Endothelial cell of umbilical vein (primary cell): ENCODE measurements around the gene HOXB2. TPM values are rescaled to one million over a fixed set of nuclear protein-coding genes. Genes with fewer than 3 reads are reported as not detected.

Source experiments
- BruUV-seq: library from RNA; stranded (reverse); fragments of 400-500 nt; replicated peaks from 2 replicates; lab custom pipeline; 2021; lab: Mats Ljungman, UMichigan
- CTCF ChIA-PET: fragments of 300-600, 350-600 bp; sonication (Branson Sonifier 250); formaldehyde crosslinking; loops from one replicate; lab custom pipeline; 2021; ENCODE audit warnings: antibody characterized with exemption, inconsistent platforms; lab: Charles Lee
- POLR2A ChIA-PET: fragments of 300-600, 350-600 bp; sonication (Branson Sonifier 250); formaldehyde crosslinking; loops from one replicate; lab custom pipeline; 2021; ENCODE audit warnings: antibody characterized with exemption, inconsistent platforms; lab: Charles Lee
- DNase-seq: peaks from one replicate; pipeline ENCODE4 v3.0.0-alpha.2; 2011; ENCODE audit warnings: low read depth, low spot score
- FAIRE-seq: peaks from 2 replicates; lab custom pipeline; 2011; peaks lifted over from hg19 to GRCh38; lab: Jason Lieb, UNC
- H2AFZ ChIP-seq: 2 replicates; pipeline ENCODE4 v1.6.0; 2012; ENCODE audit warnings: low read depth, low read length, control low read depth, inconsistent platforms
- H3K27ac ChIP-seq: 2 replicates; pipeline ENCODE4 v1.5.1; 2011; ENCODE audit warnings: low read depth, mild to moderate bottlenecking, control low read depth, low read length, moderate library complexity; ENCODE audit not compliant: insufficient read depth
- H3K27me3 ChIP-seq, 2 experiments: 2 replicates each; pipeline versions ENCODE4 v1.6.0 to v1.6.1; 2011; ENCODE audit warnings: low read length in 2 of 2, mixed read lengths in 1 of 2; ENCODE audit not compliant: control insufficient read depth in 2 of 2, insufficient read depth in 2 of 2
- H3K36me3 ChIP-seq, 2 experiments: 2 replicates in 1 of 2; 3 replicates in 1 of 2; pipeline ENCODE4 v1.5.1; 2011; ENCODE audit warnings: low read length in 2 of 2, mild to moderate bottlenecking in 1 of 2, moderate library complexity in 1 of 2; ENCODE audit not compliant: control insufficient read depth in 2 of 2, insufficient read depth in 2 of 2; ENCODE audit errors: extremely low read depth in 1 of 2
- H3K4me1 ChIP-seq: 3 replicates; pipeline ENCODE4 v1.5.1; 2011; ENCODE audit warnings: mild to moderate bottlenecking, low read length; ENCODE audit not compliant: control insufficient read depth, insufficient read depth; ENCODE audit errors: extremely low read depth
- H3K4me2 ChIP-seq: 2 replicates; pipeline ENCODE4 v1.6.1; 2011; ENCODE audit warnings: low read length, control low read depth, mixed read lengths; ENCODE audit not compliant: insufficient read depth
- H3K4me3 ChIP-seq, 3 experiments: fragments of 200-600 bp in 1 of 3; sonication (generic), shearing (Covaris generic) in 1 of 3; replicated peaks in 1 of 3; 2 replicates each; pipeline ENCODE4 v1.5.1; 2011 to 2016; ENCODE audit warnings: control low read depth in 3 of 3, low read length in 3 of 3, mild to moderate bottlenecking in 2 of 3, inconsistent platforms in 1 of 3, low read depth in 1 of 3, moderate library complexity in 1 of 3; ENCODE audit not compliant: insufficient read depth in 1 of 3
- H3K79me2 ChIP-seq: 2 replicates; pipeline ENCODE4 v1.6.0; 2012; ENCODE audit warnings: low read length, inconsistent platforms; ENCODE audit not compliant: control insufficient read depth, insufficient read depth
- H3K9ac ChIP-seq: replicated peaks from 2 replicates; pipeline ENCODE3; 2011; ENCODE audit warnings: low read length, control low read depth; ENCODE audit not compliant: insufficient read depth; ENCODE audit errors: extremely low read depth
- H3K9me1 ChIP-seq: replicated peaks from 3 replicates; pipeline ENCODE4 v1.6.0; 2011; ENCODE audit warnings: mild to moderate bottlenecking, low read length; ENCODE audit not compliant: control insufficient read depth, insufficient read depth; ENCODE audit errors: extremely low read depth
- H3K9me3 ChIP-seq: replicated peaks from 2 replicates; pipeline ENCODE4 v1.5.1; 2012; ENCODE audit warnings: low read length, inconsistent platforms; ENCODE audit not compliant: control insufficient read depth, insufficient read depth
- H4K20me1 ChIP-seq: replicated peaks from 2 replicates; pipeline ENCODE3; 2011; ENCODE audit warnings: mild to moderate bottlenecking, low read length; ENCODE audit not compliant: control insufficient read depth, insufficient read depth; ENCODE audit errors: extremely low read depth
- EZH2 ChIP-seq: IDR thresholded peaks from 2 replicates; pipeline ENCODE4 v1.6.1; 2012; ENCODE audit warnings: borderline replicate concordance, low read depth, mild to moderate bottlenecking, moderate library complexity, low read length, inconsistent platforms; ENCODE audit not compliant: severe bottlenecking
- FOS ChIP-seq: IDR thresholded peaks from 2 replicates; pipeline ENCODE4 v1.6.1; 2011; ENCODE audit warnings: mild to moderate bottlenecking, low read length, moderate library complexity, borderline replicate concordance; ENCODE audit not compliant: insufficient read depth
- GATA2 ChIP-seq: IDR thresholded peaks from 2 replicates; pipeline ENCODE4 v1.7.0; 2011; ENCODE audit warnings: low read depth, mild to moderate bottlenecking, moderate library complexity, mixed read lengths, low read length; ENCODE audit not compliant: insufficient read length, insufficient read depth
- JUN ChIP-seq: IDR thresholded peaks from 2 replicates; pipeline ENCODE4 v1.6.1; 2011; ENCODE audit warnings: borderline replicate concordance, low read depth; ENCODE audit not compliant: insufficient read length, insufficient read depth
- MAX ChIP-seq: IDR thresholded peaks from 2 replicates; pipeline ENCODE4 v1.6.1; 2011; ENCODE audit not compliant: insufficient read depth, insufficient read length
- MYC ChIP-seq: IDR thresholded peaks from one replicate; pipeline ENCODE4 v1.6.1; 2011; ENCODE audit warnings: mild to moderate bottlenecking, low read depth, low read length
- POLR2A ChIP-seq: IDR thresholded peaks from 2 replicates; pipeline ENCODE4 v1.6.1; 2012; ENCODE audit warnings: low read depth, mild to moderate bottlenecking, control low read depth, low read length
- POLR2AphosphoS5 ChIP-seq: IDR thresholded peaks from 2 replicates; pipeline ENCODE4 v1.6.1; 2012; ENCODE audit warnings: low read depth, mild to moderate bottlenecking, control low read depth, low read length, moderate library complexity; ENCODE audit not compliant: insufficient read depth
- dilution Hi-C: fragments of 300-500 bp; cut with MboI; formaldehyde crosslinking; loops from one replicate; pipeline ENCODE4 v1.15.0; 2019; ENCODE audit warnings: low sequenced_read_pairs; ENCODE audit not compliant: extremely low pct_ligation_motif_present
- intact Hi-C: fragments of 100-400 bp; cut with micrococcal nuclease; formaldehyde crosslinking; loops from one replicate; pipeline ENCODE4 v1.10.0; 2022
- polyA plus RNA-seq, 4 experiments: library from polyadenylated mRNA; depleted of rRNA in 3 of 4; stranded (reverse) in 3 of 4; unstranded in 1 of 4; fragments of >200 nt; gene quantifications; 2 replicates each; pipeline versions ENCODE4 v1.2.1 to v1.2.3, GENCODE V29; 2011 to 2012; ENCODE audit warnings: missing spikeins in 1 of 4
- total RNA-seq: library from RNA; stranded (reverse); gene quantifications from 2 replicates; pipeline ENCODE4 v1.2.3, GENCODE V29; 2021
- TF ChIP-seq, protein P1 (sequence below), 2 donors: IDR thresholded peaks; 1 replicate in 1 of 2; 2 replicates in 1 of 2; pipeline ENCODE4 v1.5.1; 2011; ENCODE audit warnings: low read length in 2 of 2, mild to moderate bottlenecking in 2 of 2, moderate library complexity in 2 of 2, control low read depth in 1 of 2, inconsistent platforms in 1 of 2, low read depth in 1 of 2; ENCODE audit not compliant: insufficient read depth in 1 of 2; ENCODE audit errors: extremely low read depth in 1 of 2

HOXB2 gene
- total and polyA plus RNA-seq, 2 donors (not counting 3 experiments of a cell fraction or from before 2014, with no cell fraction given): 14.1 to 23.3 TPM

DNA sequence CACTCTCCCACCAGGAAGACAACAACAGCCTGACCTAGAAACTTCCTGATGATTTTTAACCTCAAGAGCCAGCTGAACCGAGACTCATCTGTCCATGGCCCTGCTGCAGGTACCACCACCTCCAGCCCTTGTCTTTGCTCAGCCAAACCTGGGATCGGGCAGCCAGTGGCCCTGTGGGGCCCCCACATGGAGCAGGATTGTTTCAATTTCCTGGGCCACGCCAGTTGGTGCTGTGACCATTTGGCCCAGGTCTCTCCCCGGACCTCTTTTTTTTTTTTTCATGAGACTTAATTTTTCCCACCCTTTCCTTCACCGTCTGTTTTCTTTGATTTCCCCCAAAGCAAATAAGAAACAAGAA, 8.3 kb upstream of the HOXB2 start:
- intact Hi-C loops: loop anchor here (1.0 kb wide), 1 partner anchor 8 kb away; the partner anchor contains the start of gene HOXB2
- Histone ChIP-seq H3K27me3 (no peaks in the 10 kb centered on the region), H3K9me1 (no peaks in the 10 kb centered on the region), H3K27ac (no peak overlapping the region), H3K9ac (no peak overlapping the region), H3K4me2 (no peak overlapping the region), H3K4me3 (no peak overlapping the region), H3K36me3 (peaks cover 10 to 14% of the 10 kb centered on the region in 2 experiments), H2AFZ (no peak overlapping the region), H3K79me2 (peaks cover 50% of the 10 kb centered on the region), H4K20me1 (no peaks in the 10 kb centered on the region), H3K4me1 (peaks cover 36% of the 10 kb centered on the region), H3K9me3 (no peaks in the 10 kb centered on the region)
- BruUV-seq: no TSS peak
- TF ChIP-seq JUN (no peak), POLR2A (no peak), MYC (no peak), EZH2 (no peak), FOS (no peak), GATA2 (no peak), POLR2AphosphoS5 (no peak), MAX (no peak)
- TF ChIP-seq, protein P1, sequence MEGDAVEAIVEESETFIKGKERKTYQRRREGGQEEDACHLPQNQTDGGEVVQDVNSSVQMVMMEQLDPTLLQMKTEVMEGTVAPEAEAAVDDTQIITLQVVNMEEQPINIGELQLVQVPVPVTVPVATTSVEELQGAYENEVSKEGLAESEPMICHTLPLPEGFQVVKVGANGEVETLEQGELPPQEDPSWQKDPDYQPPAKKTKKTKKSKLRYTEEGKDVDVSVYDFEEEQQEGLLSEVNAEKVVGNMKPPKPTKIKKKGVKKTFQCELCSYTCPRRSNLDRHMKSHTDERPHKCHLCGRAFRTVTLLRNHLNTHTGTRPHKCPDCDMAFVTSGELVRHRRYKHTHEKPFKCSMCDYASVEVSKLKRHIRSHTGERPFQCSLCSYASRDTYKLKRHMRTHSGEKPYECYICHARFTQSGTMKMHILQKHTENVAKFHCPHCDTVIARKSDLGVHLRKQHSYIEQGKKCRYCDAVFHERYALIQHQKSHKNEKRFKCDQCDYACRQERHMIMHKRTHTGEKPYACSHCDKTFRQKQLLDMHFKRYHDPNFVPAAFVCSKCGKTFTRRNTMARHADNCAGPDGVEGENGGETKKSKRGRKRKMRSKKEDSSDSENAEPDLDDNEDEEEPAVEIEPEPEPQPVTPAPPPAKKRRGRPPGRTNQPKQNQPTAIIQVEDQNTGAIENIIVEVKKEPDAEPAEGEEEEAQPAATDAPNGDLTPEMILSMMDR (IDR thresholded peaks at IDR 0.05; ENCODE audit: extremely low read depth in 1 of 2, insufficient read depth in 1 of 2, low read depth in 1 of 2, low read length in 2 of 2): no peak
- DNase-seq (no peak), FAIRE-seq (no peak)
- CTCF ChIA-PET: no interaction called here
- POLR2A ChIA-PET: no interaction called here
- dilution Hi-C loops: no loop called here
